Anterior cingulate cortex (tissue), 58 donors: Measurements from ENCODE around the gene TJP3.
"Not testable (repeated sequence)": the region's sequence is repeated elsewhere in the genome, so short reads cannot be mapped to it uniquely, and the experiment has no call there.

Experiments used
- DNase-seq, 58 donors: peaks; one replicate each; lab custom pipeline; 2025; lab: John Stamatoyannopoulos, UW

TJP3 gene

GRCh38 chr19:3734310-3734600 is 26.1 kb downstream of the TJP3 start:
- no peak for DNase-seq

GRCh38 chr19:3736106-3736724 is 28.0 kb downstream of the TJP3 start:
- no peak for DNase-seq

GRCh38 chr19:3737487-3738205 is 29.5 kb downstream of the TJP3 start:
- DNase-seq: no peak

GRCh38 chr19:3738477-3739220 is 30.5 kb downstream of the TJP3 start:
- no peak for DNase-seq

GRCh38 chr19:3740431-3740830 is 32.2 kb downstream of the TJP3 start:
- DNase-seq: no peak

- no peak for DNase-seq
These were observed 35.3 kb downstream of the TJP3 start for GRCh38 chr19:3743486-3743885.

GRCh38 chr19:3745363-3746045 is 37.3 kb downstream of the TJP3 start:
- no peak for DNase-seq

GRCh38 chr19:3746371-3747056 is 38.3 kb downstream of the TJP3 start:
- DNase-seq: no peak

GRCh38 chr19:3748965-3749364 is 40.8 kb downstream of the TJP3 start:
- DNase-seq: no peak

GRCh38 chr19:3750211-3750610 is 42.0 kb downstream of the TJP3 start:
- no peak for DNase-seq

GRCh38 chr19:3751236-3751635 is 43.1 kb downstream of the TJP3 start:
- no peak for DNase-seq

GRCh38 chr19:3752492-3752891 is 44.3 kb downstream of the TJP3 start:
- DNase-seq: no peak

- DNase-seq: no peak
These were observed 45.6 kb downstream of the TJP3 start for GRCh38 chr19:3753631-3754410.

- not testable (repeated sequence) for DNase-seq
These were observed 49.5 kb downstream of the TJP3 start for GRCh38 chr19:3757705-3758104.

GRCh38 chr19:3758297-3758696 is 50.1 kb downstream of the TJP3 start:
- not testable (repeated sequence) for DNase-seq

- peak in 2 of 58 donors; percentile 7 to 30 for DNase-seq
These were observed 51.5 kb downstream of the TJP3 start for GRCh38 chr19:3759482-3760254.

GRCh38 chr19:3760871-3761361 is 52.7 kb downstream of the TJP3 start:
- DNase-seq: no peak

GRCh38 chr19:3761382-3762129 is 53.4 kb downstream of the TJP3 start, which contains the start of gene APBA3:
Gene APBA3, minus strand, starts transcription at chr19:3761692. Its CDS starts 1,428 bp downstream, at chr19:3760264.
- DNase-seq: peak in 57 of 58 donors; percentile 32 to 93 (median 81)
